B cell (primary cell): ENCODE data around the gene THSD7A. TPM values are rescaled to one million over a fixed set of nuclear protein-coding genes. Genes with fewer than 3 reads are reported as not detected.

Experiments
- ATAC-seq: fragments of 200-7000 bp; cut with Tn5 transposase; one replicate; pipeline ENCODE4 v1.10.0; 2021; ENCODE audit warnings: low read depth, mild to moderate bottlenecking, moderate number of reproducible peaks, moderate library complexity
- CTCF ChIA-PET: fragments of 350-600 bp; sonication (Branson Sonifier 250); formaldehyde crosslinking; loops from one replicate; lab custom pipeline; 2021; ENCODE audit warnings: antibody characterized with exemption, inconsistent platforms; lab: Charles Lee
- POLR2A ChIA-PET: fragments of 350-600 bp; sonication (Branson Sonifier 250); formaldehyde crosslinking; loops from one replicate; lab custom pipeline; 2021; ENCODE audit warnings: antibody characterized with exemption; lab: Charles Lee
- DNase-seq: peaks from one replicate; pipeline ENCODE4 v3.0.0; 2013
- H2AFZ ChIP-seq: 2 replicates; pipeline ENCODE4 v1.6.1; 2012; ENCODE audit warnings: mild to moderate bottlenecking, low read depth, low read length; ENCODE audit not compliant: insufficient read depth, poor library complexity, severe bottlenecking
- H3K27ac ChIP-seq, 2 donors: 1 replicate in 1 of 2; 2 replicates in 1 of 2; pipeline ENCODE4 v1.5.1; 2012 to 2013; ENCODE audit warnings: low read length in 2 of 2, mild to moderate bottlenecking in 2 of 2, moderate library complexity in 1 of 2
- H3K27me3 ChIP-seq, 4 experiments: fragments of 200-600 bp in 1 of 4; sonication (generic) in 1 of 4; replicated peaks in 1 of 4; 1 replicate in 2 of 4; 2 replicates in 2 of 4; pipeline versions ENCODE4 v1.6.1 to v1.7.0; 2013 to 2016; ENCODE audit warnings: low read length in 3 of 4, mild to moderate bottlenecking in 2 of 4, mixed read lengths in 1 of 4, moderate library complexity in 1 of 4; ENCODE audit not compliant: insufficient read depth in 4 of 4, control insufficient read depth in 3 of 4; ENCODE audit errors: control extremely low read depth in 1 of 4
- H3K36me3 ChIP-seq, 2 experiments: replicated peaks in 1 of 2; 1 replicate in 1 of 2; 2 replicates in 1 of 2; pipeline versions ENCODE4 v1.6.1 to v1.7.1; 2013; ENCODE audit warnings: low read length in 1 of 2; ENCODE audit not compliant: insufficient read depth in 2 of 2, control insufficient read depth in 1 of 2; ENCODE audit errors: control extremely low read depth in 1 of 2, extremely low read depth in 1 of 2
- H3K4me1 ChIP-seq, 2 donors: fragments of 200-600 bp in 1 of 2; sonication (generic) in 1 of 2; 1 replicate in 1 of 2; 2 replicates in 1 of 2; pipeline versions ENCODE4 v1.5.1 to v1.6.1; 2013 to 2017; ENCODE audit warnings: low read length in 2 of 2; ENCODE audit not compliant: control insufficient read depth in 2 of 2, insufficient read depth in 2 of 2
- H3K4me2 ChIP-seq: replicated peaks from 2 replicates; pipeline ENCODE3; 2012; ENCODE audit warnings: mild to moderate bottlenecking, low read depth, low read length; ENCODE audit not compliant: poor library complexity, severe bottlenecking
- H3K4me3 ChIP-seq, 5 experiments: fragments of 200-600 bp in 1 of 5; sonication (generic) in 1 of 5; 1 replicate in 3 of 5; 2 replicates in 2 of 5; pipeline versions ENCODE4 v1.5.1 to v1.7.0; 2011 to 2016; ENCODE audit warnings: low read length in 4 of 5, mild to moderate bottlenecking in 4 of 5, low read depth in 2 of 5, control low read depth in 1 of 5, moderate library complexity in 1 of 5; ENCODE audit not compliant: insufficient read depth in 1 of 5; ENCODE audit errors: control extremely low read depth in 1 of 5, extremely low read depth in 1 of 5
- H3K79me2 ChIP-seq: fragments of 200-600 bp; sonication (generic); one replicate; pipeline ENCODE4 v1.6.0; 2016; ENCODE audit warnings: low read length; ENCODE audit not compliant: control insufficient read depth, insufficient read depth
- H3K9ac ChIP-seq: fragments of 200-600 bp; sonication (generic); 2 replicates; pipeline ENCODE4 v1.6.1; 2017; ENCODE audit warnings: mild to moderate bottlenecking, low read length, moderate library complexity
- H3K9me3 ChIP-seq, 3 donors: one replicate each; pipeline versions ENCODE4 v1.6.1 to v1.7.1; 2013; ENCODE audit warnings: low read length in 2 of 3; ENCODE audit not compliant: control insufficient read depth in 2 of 3, insufficient read depth in 1 of 3; ENCODE audit errors: control extremely low read depth in 1 of 3
- H4K20me1 ChIP-seq: 2 replicates; pipeline ENCODE4 v1.6.0; 2012; ENCODE audit warnings: mild to moderate bottlenecking, low read length; ENCODE audit not compliant: insufficient read depth, control insufficient read depth, poor library complexity, severe bottlenecking
- H3K27ac Mint-ChIP-seq: one replicate; pipeline ENCODE4 v1.8.0; 2021; ENCODE audit warnings: mixed read lengths
- H3K27me3 Mint-ChIP-seq: one replicate; pipeline ENCODE4 v1.8.0; 2021; ENCODE audit warnings: mixed read lengths
- H3K4me1 Mint-ChIP-seq: one replicate; pipeline ENCODE4 v1.8.0; 2021; ENCODE audit warnings: mixed read lengths
- H3K4me3 Mint-ChIP-seq: one replicate; pipeline ENCODE4 v1.8.0; 2021; ENCODE audit warnings: mixed read lengths
- H3K9me3 Mint-ChIP-seq: one replicate; pipeline ENCODE4 v1.8.0; 2022; ENCODE audit warnings: mixed read lengths; ENCODE audit not compliant: insufficient read depth
- EZH2 ChIP-seq: IDR thresholded peaks from 2 replicates; pipeline ENCODE4 v1.6.1; 2012; ENCODE audit warnings: borderline replicate concordance, low read depth, mild to moderate bottlenecking, moderate library complexity, low read length; ENCODE audit not compliant: insufficient read depth, poor library complexity, severe bottlenecking
- WGBS: methylation state at CpG from one replicate; pipeline ENCODE4 v1.1.5; 2013; ENCODE audit warnings: missing lambda C conversion rate; ENCODE audit not compliant: insufficient coverage; 5-methylcytosine and 5-hydroxymethylcytosine counted together
- intact Hi-C: fragments of 100-400 bp; cut with micrococcal nuclease; formaldehyde crosslinking; loops from one replicate; pipeline ENCODE4 v1.10.0; 2022
- polyA plus RNA-seq: library from polyadenylated mRNA; depleted of rRNA; stranded (reverse); fragments of >200 nt; gene quantifications from 2 replicates; pipeline ENCODE4 v1.2.3, GENCODE V29; 2012
- total RNA-seq, 2 donors: library from RNA; stranded (reverse); fragments of 120-200 nt in 1 of 2; gene quantifications; 1 replicate in 1 of 2; 2 replicates in 1 of 2; pipeline versions ENCODE4 v1.2.3 to v1.2.4, GENCODE V29; 2013 to 2022
- TF ChIP-seq, protein P1 (sequence below): fragments of 200-600 bp; IDR thresholded peaks from one replicate; pipeline ENCODE4 v1.8.0; 2022; ENCODE audit warnings: antibody characterized with exemption, mild to moderate bottlenecking

Gene THSD7A
- total and polyA plus RNA-seq, 2 donors (not counting 1 experiment from before 2014, with no cell fraction given): not detected

DNA sequence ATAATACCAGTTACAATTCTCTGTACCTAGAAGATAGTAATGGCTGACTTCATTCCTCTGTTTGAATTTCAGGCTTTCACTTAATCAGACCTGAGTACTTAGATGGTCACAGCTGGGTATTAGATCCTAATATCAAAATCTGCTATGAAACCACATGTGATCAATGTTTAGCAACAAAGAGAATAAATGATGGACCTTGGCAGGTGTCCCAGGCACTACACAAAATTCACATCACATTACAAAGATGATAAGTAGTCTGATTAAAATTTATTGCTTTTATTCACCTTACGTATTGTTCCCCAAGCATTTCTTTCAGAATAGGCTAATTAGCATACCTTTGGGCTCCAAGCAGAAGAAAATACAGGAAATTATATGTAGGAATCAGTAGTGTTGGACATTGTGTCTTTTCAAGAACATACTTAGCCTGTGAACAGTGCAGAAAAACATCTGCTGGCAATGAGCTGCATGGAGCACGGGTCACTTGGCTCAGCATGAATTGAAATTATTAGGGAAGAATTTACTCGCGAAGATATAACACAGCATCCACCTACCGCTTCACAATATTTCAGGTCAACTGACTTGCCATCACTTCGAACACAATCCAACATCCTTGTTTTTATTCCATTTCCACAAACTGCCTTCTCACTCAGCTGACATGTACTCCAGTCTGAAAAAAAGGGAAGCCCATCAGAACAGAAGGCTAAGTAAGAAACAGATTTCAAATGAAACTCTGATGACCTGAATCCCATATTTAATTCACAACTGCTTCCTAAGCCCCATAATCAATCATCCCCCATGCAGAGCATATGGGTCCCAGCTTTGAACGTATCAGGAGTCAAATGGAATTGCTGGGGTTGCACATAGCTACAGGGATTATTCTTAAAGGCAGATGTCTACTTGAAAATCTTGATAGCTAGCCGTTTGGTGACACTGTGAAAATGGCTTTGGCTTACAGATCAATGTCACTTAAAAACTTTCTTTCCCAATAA is 421.0 kb downstream of the THSD7A start:
- Mint-ChIP-seq H3K27ac (no peak overlapping the region), H3K4me3 (no peak overlapping the region), H3K27me3 (no peaks in the 10 kb centered on the region), H3K9me3 (peaks cover 2% of the 10 kb centered on the region), H3K4me1 (no peaks in the 10 kb centered on the region)
- DNase-seq (no peak), ATAC-seq (no peak)
- ChIA-PET POLR2A (no interaction called here), CTCF (no interaction called here)
- peaks cover 0 to 4% (median 0%) of the 10 kb centered on the region in 3 donors for H3K9me3 ChIP-seq
- H3K4me3 ChIP-seq: no peak overlapping the region
- H3K27ac ChIP-seq: no peak overlapping the region
- H3K9ac ChIP-seq: no peak overlapping the region
- WGBS: 94% methylated on average over 2 of the region's 8 CpGs
- no peaks in the 10 kb centered on the region for H4K20me1 ChIP-seq
- no peak for TF ChIP-seq EZH2
- TF ChIP-seq, protein P1, sequence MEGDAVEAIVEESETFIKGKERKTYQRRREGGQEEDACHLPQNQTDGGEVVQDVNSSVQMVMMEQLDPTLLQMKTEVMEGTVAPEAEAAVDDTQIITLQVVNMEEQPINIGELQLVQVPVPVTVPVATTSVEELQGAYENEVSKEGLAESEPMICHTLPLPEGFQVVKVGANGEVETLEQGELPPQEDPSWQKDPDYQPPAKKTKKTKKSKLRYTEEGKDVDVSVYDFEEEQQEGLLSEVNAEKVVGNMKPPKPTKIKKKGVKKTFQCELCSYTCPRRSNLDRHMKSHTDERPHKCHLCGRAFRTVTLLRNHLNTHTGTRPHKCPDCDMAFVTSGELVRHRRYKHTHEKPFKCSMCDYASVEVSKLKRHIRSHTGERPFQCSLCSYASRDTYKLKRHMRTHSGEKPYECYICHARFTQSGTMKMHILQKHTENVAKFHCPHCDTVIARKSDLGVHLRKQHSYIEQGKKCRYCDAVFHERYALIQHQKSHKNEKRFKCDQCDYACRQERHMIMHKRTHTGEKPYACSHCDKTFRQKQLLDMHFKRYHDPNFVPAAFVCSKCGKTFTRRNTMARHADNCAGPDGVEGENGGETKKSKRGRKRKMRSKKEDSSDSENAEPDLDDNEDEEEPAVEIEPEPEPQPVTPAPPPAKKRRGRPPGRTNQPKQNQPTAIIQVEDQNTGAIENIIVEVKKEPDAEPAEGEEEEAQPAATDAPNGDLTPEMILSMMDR: no peak
- H2AFZ ChIP-seq: no peak overlapping the region
- intact Hi-C loops: no loop called here
- peaks cover 0 to 2% (median 0%) of the 10 kb centered on the region in 4 experiments for H3K27me3 ChIP-seq
- no peaks in the 10 kb centered on the region for H3K4me1 ChIP-seq
- no peak overlapping the region for H3K4me2 ChIP-seq
- H3K79me2 ChIP-seq: no peaks in the 10 kb centered on the region
- H3K36me3 ChIP-seq: no peaks in the 10 kb centered on the region

- intact Hi-C loops: no loop called here
- Histone ChIP-seq H3K36me3 (no peaks in the 10 kb centered on the region), H3K4me1 (no peaks in the 10 kb centered on the region), H3K4me2 (no peak overlapping the region), H3K4me3 (no peak overlapping the region), H2AFZ (no peak overlapping the region), H3K79me2 (no peaks in the 10 kb centered on the region), H3K9ac (no peak overlapping the region), H3K9me3 (no peaks in the 10 kb centered on the region), H3K27me3 (peaks cover 0 to 2% (median 0%) of the 10 kb centered on the region in 4 experiments), H3K27ac (no peak overlapping the region), H4K20me1 (no peaks in the 10 kb centered on the region)
- WGBS: 100% methylated on average over 1 of the region's 1 CpG
- Mint-ChIP-seq H3K4me3 (no peak overlapping the region), H3K4me1 (no peaks in the 10 kb centered on the region), H3K27ac (no peak overlapping the region), H3K27me3 (no peaks in the 10 kb centered on the region), H3K9me3 (no peaks in the 10 kb centered on the region)
- ChIA-PET CTCF (no interaction called here), POLR2A (no interaction called here)
- TF ChIP-seq, protein P1: no peak
- no peak for TF ChIP-seq EZH2
- DNase-seq: no peak
- no peak for ATAC-seq
These were observed 427.6 kb downstream of the THSD7A start for GRCh38 chr7:11404355-11404754.
